HEK293T (cell line): ENCODE results near the gene DPEP3.
A peak's percentile ranks its signal among the peaks of the same experiment; 100 is the strongest.
"Not testable (repeated sequence)": the region's sequence is repeated elsewhere in the genome, so short reads cannot be mapped to it uniquely, and the experiment has no call there.

Experiments used
- CTCF ChIA-PET: fragments of 350-600 bp; formaldehyde crosslinking; extraction: SDS; loops from one replicate; lab custom pipeline; 2021; ENCODE audit warnings: antibody characterized with exemption, inconsistent platforms; lab: Yijun Ruan, JAX
- POLR2A ChIA-PET: fragments of 350-600 bp; formaldehyde crosslinking; extraction: SDS; loops from one replicate; lab custom pipeline; 2020; ENCODE audit warnings: antibody characterized with exemption, inconsistent platforms; lab: Yijun Ruan, JAX
- DNase-seq: peaks from one replicate; pipeline ENCODE4 v3.0.0; 2012; ENCODE audit warnings: mixed read lengths; ENCODE audit errors: extremely low spot score
- ARNT ChIP-seq: fragments of 450-650 bp; IDR thresholded peaks from 2 replicates; pipeline ENCODE4 v1.6.1; 2017; ENCODE audit warnings: mild to moderate bottlenecking
- BHLHE40 ChIP-seq: fragments of 450-650 bp; IDR thresholded peaks from 2 replicates; pipeline ENCODE4 v1.6.1; 2016; ENCODE audit warnings: mild to moderate bottlenecking, moderate library complexity, borderline replicate concordance
- CTBP1 ChIP-seq: fragments of 450-650 bp; IDR thresholded peaks from 2 replicates; pipeline ENCODE4 v1.6.1; 2016; ENCODE audit warnings: borderline replicate concordance
- ELF4 ChIP-seq: fragments of 450-650 bp; IDR thresholded peaks from 2 replicates; pipeline ENCODE4 v1.6.1; 2017; ENCODE audit warnings: antibody characterized with exemption
- FOXA1 ChIP-seq: fragments of 450-650 bp; IDR thresholded peaks from 2 replicates; pipeline ENCODE4 v1.6.1; 2016; ENCODE audit warnings: mild to moderate bottlenecking
- FOXK2 ChIP-seq: fragments of 450-650 bp; IDR thresholded peaks from 2 replicates; pipeline ENCODE4 v1.6.1; 2016; ENCODE audit warnings: mild to moderate bottlenecking
- FOXM1 ChIP-seq: fragments of 450-650 bp; IDR thresholded peaks from 2 replicates; pipeline ENCODE4 v1.6.1; 2017; ENCODE audit warnings: mild to moderate bottlenecking, borderline replicate concordance
- HDGF ChIP-seq: fragments of 450-650 bp; IDR thresholded peaks from 2 replicates; pipeline ENCODE4 v1.6.1; 2017; ENCODE audit warnings: antibody characterized with exemption, borderline replicate concordance
- L3MBTL2 ChIP-seq: fragments of 450-650 bp; conservative IDR thresholded peaks from 2 replicates; pipeline ENCODE4 v1.6.1; 2016; ENCODE audit warnings: mild to moderate bottlenecking
- LEF1 ChIP-seq: fragments of 450-650 bp; IDR thresholded peaks from 2 replicates; pipeline ENCODE4 v1.6.1; 2017; ENCODE audit warnings: mild to moderate bottlenecking, borderline replicate concordance
- NFRKB ChIP-seq: fragments of 450-650 bp; IDR thresholded peaks from 2 replicates; pipeline ENCODE4 v1.6.1; 2016; ENCODE audit warnings: mild to moderate bottlenecking, moderate library complexity
- PKNOX1 ChIP-seq: fragments of 450-650 bp; IDR thresholded peaks from 2 replicates; pipeline ENCODE4 v1.6.1; 2016
- SP1 ChIP-seq: fragments of 450-650 bp; IDR thresholded peaks from 2 replicates; pipeline ENCODE4 v1.6.1; 2017
- SUZ12 ChIP-seq: fragments of 450-650 bp; IDR thresholded peaks from 2 replicates; pipeline ENCODE4 v1.6.1; 2016; ENCODE audit warnings: mild to moderate bottlenecking
- TARDBP ChIP-seq: fragments of 450-650 bp; IDR thresholded peaks from 2 replicates; pipeline ENCODE4 v1.6.1; 2016
- ZNF384 ChIP-seq: fragments of 450-650 bp; IDR thresholded peaks from 2 replicates; pipeline ENCODE4 v1.6.1; 2016

DPEP3 gene

GRCh38 chr16:67939507-67940445 lies 40.5 kb downstream of the DPEP3 start:
- no peak for DNase-seq
- POLR2A ChIA-PET: interaction anchor here (1.0 kb wide), 1 partner anchor 49 kb away, joined by 3 read pairs; no protein-coding TSS in a partner anchor
- no peak for TF ChIP-seq ARNT
- no peak for TF ChIP-seq FOXK2
- no peak for TF ChIP-seq TARDBP
- TF ChIP-seq BHLHE40: no peak
- TF ChIP-seq NFRKB: no peak
- no peak for TF ChIP-seq PKNOX1
- TF ChIP-seq ZNF384: no peak
- CTCF ChIA-PET: interaction anchor here (0.6 kb wide), 1 partner anchor 36 kb away, joined by 4 read pairs; no protein-coding TSS in a partner anchor

- POLR2A ChIA-PET, DNase-seq: not testable (repeated sequence)
- CTCF ChIA-PET: interaction anchor here (0.7 to 1.0 kb wide), 2 partner anchors 54 to 1018 kb away, joined by 3 to 5 read pairs; no protein-coding TSS in a partner anchor
- peak; percentile 54 for TF ChIP-seq ZNF384
These were observed 42.6 kb downstream of the DPEP3 start for GRCh38 chr16:67937713-67938112.

- DNase-seq: no peak
These were observed 43.3 kb downstream of the DPEP3 start for GRCh38 chr16:67936880-67937605.

GRCh38 chr16:67936124-67936879 lies 44.0 kb downstream of the DPEP3 start, which contains the start of gene PSMB10:
TSS of gene PSMB10 (minus strand) at chr16:67936850. CDS start at chr16:67936749, 101 bp downstream.
- ChIA-PET POLR2A (interaction anchor here (0.5 to 2.4 kb wide), 18 partner anchors 8 to 276 kb away, joined by 3 to 12 read pairs (median 4); partner anchors contain the start of genes ACD, C16orf86, ENKD1 and LCAT), CTCF (interaction anchor here (0.5 to 0.9 kb wide), 3 partner anchors 71 to 562 kb away, joined by 3 read pairs; no protein-coding TSS in a partner anchor)
- DNase-seq: peak; percentile 34
- TF ChIP-seq HDGF (no peak), PKNOX1 (no peak), FOXK2 (no peak), ZNF384 (no peak), SP1 (no peak), SUZ12 (no peak), FOXA1 (no peak), FOXM1 (no peak), ARNT (no peak), TARDBP (no peak), BHLHE40 (no peak), CTBP1 (no peak), LEF1 (no peak), ELF4 (no peak), NFRKB (no peak)

More at GRCh38 chr16:67936880-67937605, 43.3 kb downstream of the DPEP3 start:
- ChIA-PET CTCF (interaction anchor here (0.6 kb wide), 1 partner anchor 563 kb away, joined by 3 read pairs; no protein-coding TSS in a partner anchor), POLR2A (no interaction called here)
- TF ChIP-seq L3MBTL2: no peak

GRCh38 chr16:67935402-67936123 lies 44.7 kb downstream of the DPEP3 start:
- peak; percentile 97 for DNase-seq
- TF ChIP-seq ELF4 (no peak), NFRKB (no peak), PKNOX1 (peak; percentile 98), L3MBTL2 (peak; percentile 73), SP1 (no peak)
- POLR2A ChIA-PET: interaction anchor here (0.7 to 2.4 kb wide), 20 partner anchors 8 to 269 kb away, joined by 3 to 12 read pairs (median 4); partner anchors contain the start of genes C16orf86, ENKD1, LCAT and NUTF2
- CTCF ChIA-PET: interaction anchor here (0.5 to 1.4 kb wide), 4 partner anchors 70 to 415 kb away, joined by 3 read pairs; no protein-coding TSS in a partner anchor
